Activated T-helper 1 cell treated with Interleukin-2 at 50 U/mL for 16 hours (primary cell): ENCODE data around the gene ZNF2.
"Not testable (repeated sequence)": the region's sequence is repeated elsewhere in the genome, so short reads cannot be mapped to it uniquely, and the experiment has no call there.

ENCODE experiments used
- DNase-seq: peaks from one replicate; pipeline ENCODE4 v3.0.0-alpha.2; 2020; ENCODE audit warnings: low read depth

The ZNF2 gene

DNA sequence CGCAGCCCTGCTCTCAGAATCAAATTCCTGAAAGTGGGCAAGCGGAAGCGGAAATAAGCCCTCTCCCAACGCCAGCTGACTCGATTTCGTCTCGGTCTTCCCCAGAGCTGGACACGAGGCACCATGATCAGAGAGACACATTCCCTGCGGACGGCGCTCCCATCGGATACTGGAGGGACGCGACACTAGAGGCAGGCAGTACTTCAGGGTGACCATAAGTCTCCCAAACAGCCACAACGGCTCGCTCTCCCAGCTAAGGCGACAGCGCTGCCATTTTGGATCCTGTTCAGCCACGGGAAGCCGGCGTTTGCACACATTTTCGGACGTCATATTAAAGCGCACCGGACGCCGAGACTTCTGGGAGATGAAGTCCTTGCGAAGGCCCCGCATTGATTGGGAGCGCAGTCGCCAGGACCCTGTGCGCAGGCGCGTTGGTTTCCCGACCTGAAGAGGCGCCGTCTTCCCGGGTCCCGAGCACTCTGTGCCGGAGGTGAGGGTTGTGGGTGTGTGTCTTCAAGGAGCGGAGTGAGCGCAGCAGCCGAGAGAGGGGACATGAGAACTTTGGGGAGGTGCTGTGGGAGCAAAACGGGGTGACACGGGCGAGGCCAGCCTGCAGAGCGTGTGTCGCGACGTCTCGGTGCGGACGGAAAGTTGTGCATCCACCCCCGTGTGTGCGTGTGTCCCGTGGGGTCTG, at the start of gene ZNF2:
Gene ZNF2 (plus strand): TSS at position 439 of the 694 bp plus-strand sequence. CDS start 10,418 bp downstream, outside the sequence.
- peak; percentile 94 for DNase-seq

DNA sequence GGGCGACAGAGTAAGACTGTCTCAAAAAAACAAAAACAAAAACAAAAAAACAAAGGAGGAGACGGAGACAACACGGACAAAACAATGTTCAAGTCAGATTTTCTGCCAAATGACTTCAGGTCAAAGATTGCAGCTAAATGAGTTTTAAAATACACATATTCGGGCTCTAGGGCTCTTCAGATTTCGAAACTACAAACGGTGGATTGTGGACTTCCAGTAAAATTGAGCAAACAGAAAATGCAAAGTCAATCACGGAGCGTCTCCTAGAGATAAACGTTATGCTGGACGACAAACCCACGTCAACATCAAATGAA, 44.6 kb upstream of the ZNF2 start:
- DNase-seq, result no peak

DNA sequence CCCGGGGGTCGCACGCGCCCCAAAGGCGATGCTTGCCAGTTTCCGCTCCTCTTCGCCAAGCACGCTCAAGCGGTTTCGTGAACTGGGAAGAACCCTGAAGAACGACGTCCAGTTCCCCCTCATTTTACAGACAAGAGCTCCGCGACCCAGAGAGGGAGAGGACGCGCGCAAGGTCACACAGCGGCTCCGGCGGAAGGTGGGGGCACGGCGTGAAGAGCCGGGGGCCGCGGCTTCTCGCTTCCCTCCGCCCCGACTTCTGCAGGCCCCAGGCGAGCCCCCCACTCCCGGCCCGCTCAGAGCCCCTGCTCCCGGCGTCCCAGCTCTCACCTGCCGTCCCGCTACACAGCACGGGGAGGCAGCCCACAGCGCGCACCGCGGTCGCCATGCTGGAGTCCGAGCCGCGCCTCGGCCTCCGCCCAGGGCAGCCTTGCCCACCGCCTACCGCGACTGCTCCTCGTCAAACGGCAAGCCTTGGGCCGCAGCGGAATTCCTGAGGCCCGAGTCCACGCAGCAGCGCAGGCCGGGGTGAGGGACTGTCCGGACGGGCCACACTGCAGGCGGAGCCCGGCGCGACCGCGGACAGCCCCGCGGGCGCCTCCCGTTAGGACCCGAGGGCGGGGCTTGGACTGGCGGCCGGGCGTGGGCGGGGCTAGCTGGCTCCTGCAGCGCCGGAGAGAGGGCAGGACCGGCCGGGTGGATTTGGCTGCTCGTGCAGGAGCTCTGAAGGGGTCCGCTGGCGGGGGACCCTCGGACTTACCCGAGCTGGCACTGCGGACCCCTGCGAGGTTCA, 44.0 kb upstream of the ZNF2 start, which contains the start of gene MRPS5:
Gene MRPS5 (minus strand): TSS at position 402 of the 790 bp plus-strand sequence. CDS start 17 bp downstream, at position 385.
- peak; percentile 77 for DNase-seq

DNA sequence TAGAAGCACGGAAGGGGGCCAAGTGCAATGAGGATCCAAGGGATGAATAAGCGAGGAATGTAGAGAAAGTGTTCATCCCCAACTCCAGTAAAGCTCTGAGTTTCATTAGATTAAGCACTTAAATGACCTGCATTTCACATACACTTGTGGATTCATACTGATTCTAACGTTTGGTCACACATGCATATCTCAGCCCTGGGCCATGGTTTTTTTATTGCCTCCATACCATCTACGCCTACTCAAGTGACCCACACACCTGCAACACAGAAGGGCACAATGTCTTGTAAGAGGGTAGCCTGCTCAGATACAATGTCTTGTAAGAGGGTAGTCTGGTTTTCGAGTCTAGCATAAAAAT, 43.4 kb upstream of the ZNF2 start:
- no peak for DNase-seq

DNA sequence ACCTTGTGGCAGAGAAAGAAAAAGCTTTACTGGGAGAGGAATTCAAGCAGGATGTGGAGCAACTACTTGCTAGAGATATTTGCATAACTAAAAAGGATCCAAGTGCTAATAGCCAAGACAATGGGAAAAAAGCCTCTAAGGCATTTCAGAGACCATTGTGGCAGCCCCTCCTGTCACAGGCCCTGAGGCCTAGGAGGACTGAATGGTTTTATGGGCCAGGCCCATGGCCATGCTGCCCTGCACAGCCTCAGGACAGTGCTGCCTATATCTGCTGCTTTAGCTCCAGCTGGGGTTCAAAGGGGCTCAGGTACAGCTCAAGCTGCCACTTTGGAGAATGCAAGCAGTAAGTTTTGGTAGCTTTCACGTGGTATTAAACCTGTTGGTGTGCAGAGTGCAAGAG, 26.9 kb upstream of the ZNF2 start:
- no peak for DNase-seq

DNA sequence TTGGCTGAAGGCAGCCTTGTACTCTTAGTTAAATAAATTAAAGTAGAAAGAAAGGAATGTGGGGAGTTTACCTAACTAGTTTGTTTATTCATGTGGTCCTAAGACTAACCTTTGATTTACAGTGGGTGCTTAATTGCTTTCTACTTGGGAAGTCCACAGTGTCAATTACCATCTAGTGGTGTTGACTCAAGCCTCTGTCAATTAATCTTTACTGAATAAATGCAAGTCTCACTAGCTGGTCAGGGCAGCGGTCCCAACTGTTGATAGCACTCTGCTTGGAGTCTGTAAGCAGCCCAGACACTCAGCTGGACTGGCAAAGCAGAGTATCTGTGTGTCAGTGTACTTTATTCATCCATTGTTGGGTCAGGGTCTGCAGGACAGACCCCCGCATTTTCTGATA, 21.8 kb upstream of the ZNF2 start:
- no peak for DNase-seq

DNA sequence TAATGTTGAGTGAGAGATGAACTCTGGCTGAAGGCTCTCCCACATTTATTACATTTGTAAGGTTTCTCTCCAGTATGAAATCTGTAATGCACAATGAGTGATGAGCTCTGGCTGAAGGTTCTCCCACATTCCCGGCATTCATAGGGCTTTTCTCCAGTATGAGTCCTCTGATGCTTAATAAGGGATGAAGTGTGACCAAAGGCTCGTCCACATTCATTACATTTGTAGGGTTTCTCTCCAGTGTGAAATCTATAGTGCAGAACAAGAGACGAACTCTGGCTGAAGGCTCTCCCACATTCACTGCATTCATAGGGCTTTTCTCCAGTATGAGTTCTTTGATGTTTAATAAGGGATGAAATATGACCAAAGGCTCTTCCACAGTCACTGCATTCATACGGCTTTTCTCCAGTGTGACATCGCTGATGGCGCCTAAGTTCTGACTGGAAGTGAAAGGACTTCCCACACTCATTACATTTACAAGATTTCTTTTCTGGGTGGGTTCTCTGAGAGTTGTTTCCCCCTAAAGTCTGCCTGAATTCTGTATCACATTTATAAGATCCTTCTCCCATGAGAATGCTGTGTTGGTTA, 16.1 kb upstream of the ZNF2 start:
- no peak for DNase-seq

DNA sequence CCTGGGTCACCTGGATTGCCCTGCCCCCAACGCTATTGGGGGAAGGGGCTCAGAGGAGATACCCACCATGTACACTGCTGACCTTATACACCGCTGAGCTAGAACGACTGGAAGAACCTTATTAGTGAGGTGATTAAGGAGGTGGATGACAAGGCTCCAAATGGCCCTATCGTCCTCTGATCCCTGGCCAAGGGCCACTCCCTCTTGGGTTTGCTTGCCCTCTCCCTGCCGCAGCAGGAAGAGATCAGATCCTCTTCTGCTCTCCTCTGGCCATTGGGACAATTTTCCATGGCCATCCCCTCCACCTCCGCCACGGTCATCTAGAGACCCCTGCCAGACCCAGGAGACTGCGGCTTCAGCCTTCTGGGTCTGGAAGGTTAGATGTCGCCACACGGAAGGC, 7.2 kb upstream of the ZNF2 start:
- no peak for DNase-seq

DNA sequence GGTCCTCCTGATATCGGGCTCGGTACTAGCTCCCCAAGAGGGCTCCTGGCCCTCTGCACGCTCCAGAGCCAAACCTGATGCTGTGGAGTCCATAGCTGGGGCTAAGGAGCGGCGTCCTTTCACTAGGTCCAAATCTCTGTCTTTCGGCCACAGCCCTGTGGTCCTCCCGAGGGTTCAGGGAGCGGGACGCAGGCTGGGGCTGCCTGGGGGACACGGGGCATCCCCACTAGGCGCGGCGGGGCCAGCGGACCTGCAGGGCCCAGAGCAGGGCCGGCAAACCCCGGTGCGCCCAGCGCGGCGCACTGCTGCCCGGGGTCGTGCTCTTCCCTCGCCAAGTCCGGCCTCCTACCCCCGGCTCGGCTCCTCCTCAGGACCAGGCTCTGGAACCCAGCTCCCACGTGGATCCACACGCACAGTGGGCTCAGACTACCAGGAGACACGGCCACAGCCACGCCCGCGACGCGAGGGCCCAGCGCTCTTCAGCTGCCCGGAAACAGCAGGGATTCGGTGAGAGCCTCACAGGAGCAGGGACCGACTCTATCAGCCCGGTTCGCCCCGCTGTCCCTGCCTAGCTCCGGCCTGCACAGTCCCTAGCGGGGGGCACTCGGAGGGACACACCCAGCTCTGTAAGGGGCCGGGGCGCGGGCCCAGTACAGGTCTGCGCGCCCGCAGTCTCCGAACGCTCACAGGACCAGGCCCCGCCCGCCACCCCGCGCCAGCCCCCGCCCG, 6.6 kb upstream of the ZNF2 start:
- DNase-seq, result no peak

DNA sequence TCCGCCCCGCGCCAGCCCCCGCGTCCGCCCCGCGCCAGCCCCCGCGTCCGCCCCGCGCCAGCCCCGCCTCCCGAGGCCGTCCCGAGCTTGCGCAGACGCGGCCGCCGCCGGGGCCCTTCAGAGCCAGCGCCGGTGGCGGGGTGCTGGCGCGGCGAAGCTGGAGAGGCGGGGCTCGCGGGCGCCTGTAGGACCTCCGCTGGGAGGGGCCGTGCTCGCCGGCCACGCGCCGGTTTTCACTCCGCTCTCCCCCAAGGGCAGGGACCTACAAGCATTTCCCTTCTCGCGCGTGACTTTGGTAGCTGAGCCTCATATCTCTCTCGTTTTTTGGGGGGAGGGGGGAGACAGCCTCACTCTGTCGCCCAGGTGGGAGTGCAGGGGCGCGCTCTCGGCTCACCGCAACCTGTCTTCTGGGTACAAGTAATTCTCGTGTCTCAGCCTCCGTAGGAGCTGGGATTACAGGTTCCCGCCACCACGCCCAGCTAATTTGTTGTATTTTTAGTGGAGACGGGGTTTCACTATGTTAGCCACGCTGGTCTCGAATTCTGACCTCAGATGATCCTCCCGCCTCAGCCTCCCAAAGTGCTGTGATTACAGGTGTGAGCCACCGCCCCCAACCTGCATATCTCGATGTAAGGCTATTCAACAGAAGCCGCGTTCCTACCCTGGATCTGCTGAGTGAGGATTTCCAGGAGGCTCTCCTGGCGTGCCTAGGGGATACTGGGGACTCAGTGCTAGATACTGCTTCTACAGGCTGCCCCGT, 5.7 kb upstream of the ZNF2 start, which contains the start of gene ZNF514:
Gene ZNF514 (minus strand): TSS at position 159 of the 760 bp plus-strand sequence. CDS start 6,595 bp downstream, outside the sequence.
- peak; percentile 71 for DNase-seq

DNA sequence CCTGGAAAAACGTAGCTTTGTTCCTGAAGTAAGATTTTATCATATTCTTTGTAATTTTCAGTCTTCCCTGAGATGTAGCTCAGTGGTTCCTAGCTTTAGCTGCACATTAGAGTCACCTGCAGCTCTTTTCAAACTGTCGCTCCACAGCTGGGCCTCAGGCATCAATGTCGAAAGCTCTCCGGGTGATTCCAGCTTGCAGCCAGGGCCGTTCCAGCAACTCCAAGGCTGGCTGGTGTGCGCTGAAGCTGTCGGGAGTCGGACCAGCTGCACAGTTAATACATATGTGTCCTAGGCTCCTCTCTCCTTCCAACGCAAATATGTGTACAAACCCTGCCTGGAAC, 609 bp upstream of the ZNF2 start:
- DNase-seq, result no peak

DNA sequence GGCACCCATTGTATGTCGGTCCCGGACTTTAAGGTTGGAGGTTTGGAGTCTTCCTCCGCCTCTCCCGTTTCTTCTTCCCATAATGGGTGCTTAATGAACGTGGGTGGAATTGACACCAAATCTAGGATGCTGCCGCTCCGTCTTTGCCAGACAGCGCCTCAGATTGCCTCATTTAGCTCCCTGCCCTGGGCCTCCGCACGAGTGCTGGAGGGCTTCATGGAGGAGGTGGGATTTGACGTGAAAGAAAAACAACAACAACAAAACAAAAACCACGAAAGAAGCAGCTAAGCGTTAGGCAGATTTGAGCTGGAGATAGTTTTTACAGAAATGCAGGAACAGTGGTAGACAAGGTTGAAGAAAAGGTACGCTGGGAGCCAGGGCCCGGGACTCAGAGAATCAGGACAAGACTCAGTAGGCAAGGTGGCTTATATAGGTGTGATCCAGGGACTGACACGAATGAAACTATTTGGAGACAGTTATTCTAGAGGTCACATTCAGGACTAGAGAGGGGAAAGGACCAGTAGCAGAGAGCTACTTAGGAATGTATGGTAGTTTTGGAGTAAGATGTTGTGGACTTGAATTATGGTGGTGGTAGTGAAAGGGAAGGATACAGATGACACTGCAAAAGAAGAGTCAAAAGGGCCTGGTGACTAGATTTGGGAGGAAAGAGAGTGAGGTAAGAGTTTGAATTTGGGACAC, 605 bp downstream of the ZNF2 start:
- no peak for DNase-seq

DNA sequence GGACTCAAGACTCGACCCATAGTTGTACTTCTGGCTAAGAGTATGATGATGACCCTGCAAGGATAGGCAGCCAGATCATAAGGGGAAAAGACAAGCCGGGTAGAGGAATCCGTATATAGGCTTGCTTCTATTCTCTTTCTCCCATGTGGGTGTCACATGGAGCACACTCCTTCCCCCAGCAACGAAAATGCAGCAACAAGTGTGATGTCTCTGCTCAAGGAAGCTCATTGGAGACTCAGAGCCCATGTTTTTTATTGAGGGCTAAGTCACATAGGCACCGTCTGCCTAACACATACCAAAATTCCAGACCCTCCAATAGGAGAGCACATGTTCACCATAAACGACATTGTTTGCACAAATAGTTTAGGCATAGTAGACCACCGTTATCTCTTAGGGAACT, 6.3 kb downstream of the ZNF2 start:
- DNase-seq, result no peak

DNA sequence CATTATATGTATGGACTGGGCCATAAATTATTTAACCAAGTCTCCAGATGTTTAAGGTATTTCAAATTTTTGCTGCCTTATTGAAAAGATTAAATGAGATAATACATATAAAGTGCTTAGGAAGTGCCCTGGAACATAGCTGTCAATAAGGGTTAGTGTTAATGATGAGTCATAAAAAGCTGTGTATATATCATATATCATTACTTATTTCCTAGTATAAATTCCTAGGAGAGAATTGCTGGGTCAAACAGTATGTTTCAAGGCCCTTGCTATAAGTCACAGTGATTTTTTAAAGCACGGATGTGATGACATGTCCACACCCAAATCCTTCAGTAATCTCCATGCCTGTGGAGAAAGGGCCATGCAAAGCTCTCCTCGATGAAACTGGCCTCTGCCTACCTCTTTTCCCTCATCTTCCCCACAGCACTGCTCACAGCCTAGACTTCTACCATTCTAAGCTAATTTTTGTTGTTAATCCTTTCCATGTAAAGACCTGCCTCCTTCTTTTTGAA, 8.5 kb downstream of the ZNF2 start:
- DNase-seq, result no peak

DNA sequence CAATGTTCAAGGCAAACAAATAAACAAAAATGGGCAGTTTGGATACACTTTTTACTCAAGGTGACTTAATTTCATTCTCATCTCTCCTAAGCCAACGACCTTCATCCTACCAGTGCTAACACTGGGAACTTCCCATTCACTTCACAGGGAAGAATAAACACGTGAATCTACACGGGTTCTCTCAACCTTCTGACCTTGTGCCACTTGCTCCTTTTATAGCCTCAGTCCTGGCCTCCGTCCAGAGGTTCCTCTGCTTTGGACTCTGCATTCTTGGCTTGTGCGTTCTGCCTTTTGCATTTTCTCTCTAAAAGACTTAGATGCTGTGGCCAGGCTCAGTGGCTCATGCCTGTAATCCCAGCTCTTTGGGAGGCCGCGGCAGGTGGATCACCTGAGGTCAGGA, 13.8 kb downstream of the ZNF2 start:
- DNase-seq, result no peak

DNA sequence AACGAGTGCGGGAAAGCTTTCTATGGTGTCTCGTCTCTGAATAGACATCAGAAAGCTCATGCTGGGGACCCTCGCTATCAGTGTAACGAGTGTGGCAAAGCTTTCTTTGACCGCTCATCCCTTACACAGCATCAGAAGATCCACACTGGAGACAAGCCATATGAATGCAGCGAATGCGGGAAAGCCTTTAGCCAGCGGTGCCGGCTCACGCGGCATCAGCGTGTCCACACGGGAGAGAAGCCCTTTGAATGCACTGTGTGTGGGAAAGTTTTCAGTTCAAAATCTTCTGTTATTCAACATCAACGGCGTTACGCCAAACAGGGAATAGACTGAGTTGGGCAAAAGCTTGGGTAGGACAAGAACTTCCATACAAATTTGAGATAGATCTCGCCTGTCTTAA, 16.2 kb downstream of the ZNF2 start:
- DNase-seq, result no peak

DNA sequence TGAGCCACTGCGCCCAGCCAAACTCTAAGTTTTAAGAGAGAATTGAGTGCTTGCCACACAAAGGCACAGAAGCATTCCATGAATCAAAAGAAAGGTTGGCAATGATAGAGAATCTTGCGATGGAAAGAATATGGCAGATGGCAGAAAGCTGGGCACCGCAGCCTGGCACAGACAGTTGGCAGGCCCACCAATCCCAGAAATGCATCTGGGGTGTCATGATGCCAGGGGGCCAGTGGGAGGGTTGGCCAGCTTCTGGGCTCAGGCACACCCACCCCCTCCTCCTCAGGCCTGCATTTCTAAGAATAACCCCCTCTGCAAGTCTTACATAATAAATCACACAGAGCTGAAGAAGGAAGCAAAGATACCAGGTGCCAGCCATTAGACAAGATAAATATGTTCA, 19.6 kb downstream of the ZNF2 start:
- DNase-seq, result no peak

DNA sequence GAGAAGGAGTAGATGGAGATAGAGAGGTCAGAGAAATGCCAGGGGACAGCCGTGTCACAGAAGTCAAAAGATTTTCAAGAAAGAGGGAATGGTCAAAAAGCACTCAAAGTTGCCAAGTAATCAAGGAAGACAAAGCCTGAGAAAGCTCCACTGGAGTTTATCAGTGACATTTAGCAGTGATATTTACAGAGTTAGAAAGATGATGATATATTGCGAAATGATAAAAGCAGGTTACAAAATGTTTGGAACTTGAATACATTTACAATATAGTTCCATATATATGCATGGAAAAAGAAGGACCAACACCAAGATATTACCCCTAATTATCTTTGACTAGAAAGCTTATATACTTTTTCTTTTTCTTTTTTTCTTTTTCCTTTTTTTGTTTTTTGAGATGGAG, 20.4 kb downstream of the ZNF2 start:
- DNase-seq, result no peak

DNA sequence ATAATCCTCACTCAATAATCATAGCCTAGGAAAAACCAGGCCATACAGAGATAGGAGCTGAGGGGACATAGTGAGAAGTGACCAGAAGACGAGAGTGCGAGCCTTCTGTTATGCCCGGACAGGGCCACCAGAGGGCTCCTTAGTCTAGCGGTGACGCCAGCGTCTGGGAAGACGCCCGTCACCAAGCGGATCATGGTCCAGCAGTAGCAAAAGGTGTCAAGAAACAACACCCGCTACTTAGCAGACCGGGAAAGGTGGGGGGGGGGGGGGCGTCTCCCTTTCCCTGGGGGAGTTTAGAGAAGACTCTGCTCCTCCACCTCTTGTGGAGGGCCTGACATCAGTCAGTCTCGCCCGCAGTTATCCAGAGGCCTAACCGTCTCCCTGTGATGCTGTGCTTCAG, 27.3 kb downstream of the ZNF2 start:
- not testable (repeated sequence) for DNase-seq

DNA sequence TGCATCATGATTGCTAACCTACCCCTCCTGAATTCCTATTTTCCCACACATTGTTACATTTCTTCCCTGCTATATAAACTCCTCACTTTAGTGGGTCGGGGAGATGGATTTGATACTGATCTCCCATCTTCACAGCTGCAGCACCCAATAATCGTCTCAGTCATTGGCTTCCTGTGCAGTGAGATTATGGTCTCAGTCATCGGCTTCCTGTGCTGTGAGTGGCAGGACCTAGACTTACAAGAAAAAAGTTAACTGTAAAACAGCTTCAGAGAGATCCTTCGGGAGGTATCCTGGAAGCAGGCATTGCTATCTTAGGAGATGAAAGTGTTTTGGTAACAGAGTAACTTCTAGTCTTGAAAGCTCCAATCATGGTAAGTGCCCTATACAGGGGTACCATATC, 38.3 kb downstream of the ZNF2 start:
- no peak for DNase-seq

DNA sequence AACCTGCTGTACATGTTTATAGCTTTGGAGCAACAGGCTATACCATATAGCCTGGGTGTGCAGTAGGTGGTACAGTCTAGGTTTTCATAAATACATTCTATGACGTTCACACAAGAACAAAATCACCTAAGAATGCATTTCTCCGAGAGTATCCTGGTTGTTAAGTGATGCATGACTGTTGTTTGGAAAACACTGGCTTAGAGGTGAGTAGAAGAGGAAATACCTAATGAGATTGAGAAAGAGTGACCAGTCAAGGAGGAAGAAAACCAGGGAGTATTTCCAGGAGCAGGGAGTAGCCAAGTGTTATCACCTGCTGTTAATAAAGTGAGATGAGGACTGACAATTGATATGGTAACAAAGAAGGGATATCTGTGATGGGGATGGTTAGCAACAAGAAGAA, 38.8 kb downstream of the ZNF2 start:
- no peak for DNase-seq
